ENCODE data around the gene SLC43A1.

DNA sequence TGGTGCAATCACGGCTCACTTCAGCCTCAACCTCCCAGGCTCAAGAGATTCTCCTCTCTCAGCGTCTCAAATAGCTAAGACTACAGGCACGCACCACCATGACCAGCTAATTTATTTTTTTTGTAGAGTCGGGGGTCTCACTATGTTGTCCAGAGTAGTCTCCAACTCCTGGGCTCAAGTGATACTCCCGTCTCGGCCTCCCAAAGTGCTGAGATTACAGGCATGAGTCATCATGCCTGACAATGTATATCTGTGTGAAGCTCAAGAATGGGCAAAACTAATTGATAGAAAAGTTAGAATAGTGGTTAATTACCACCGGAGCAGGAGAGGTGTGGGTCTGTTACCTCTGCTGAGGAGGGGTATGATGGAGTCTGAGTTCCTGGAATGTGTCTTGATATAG, 79.5 kb downstream of the SLC43A1 start:
- TF ChIP-seq, protein P1, sequence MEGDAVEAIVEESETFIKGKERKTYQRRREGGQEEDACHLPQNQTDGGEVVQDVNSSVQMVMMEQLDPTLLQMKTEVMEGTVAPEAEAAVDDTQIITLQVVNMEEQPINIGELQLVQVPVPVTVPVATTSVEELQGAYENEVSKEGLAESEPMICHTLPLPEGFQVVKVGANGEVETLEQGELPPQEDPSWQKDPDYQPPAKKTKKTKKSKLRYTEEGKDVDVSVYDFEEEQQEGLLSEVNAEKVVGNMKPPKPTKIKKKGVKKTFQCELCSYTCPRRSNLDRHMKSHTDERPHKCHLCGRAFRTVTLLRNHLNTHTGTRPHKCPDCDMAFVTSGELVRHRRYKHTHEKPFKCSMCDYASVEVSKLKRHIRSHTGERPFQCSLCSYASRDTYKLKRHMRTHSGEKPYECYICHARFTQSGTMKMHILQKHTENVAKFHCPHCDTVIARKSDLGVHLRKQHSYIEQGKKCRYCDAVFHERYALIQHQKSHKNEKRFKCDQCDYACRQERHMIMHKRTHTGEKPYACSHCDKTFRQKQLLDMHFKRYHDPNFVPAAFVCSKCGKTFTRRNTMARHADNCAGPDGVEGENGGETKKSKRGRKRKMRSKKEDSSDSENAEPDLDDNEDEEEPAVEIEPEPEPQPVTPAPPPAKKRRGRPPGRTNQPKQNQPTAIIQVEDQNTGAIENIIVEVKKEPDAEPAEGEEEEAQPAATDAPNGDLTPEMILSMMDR (IDR thresholded peaks at IDR 0.05), result no peak
- TF ChIP-seq POLR2A (IDR thresholded peaks at IDR 0.05), result no peak
